Measurements from ENCODE around the gene TTC32.

The TTC32 gene

DNA sequence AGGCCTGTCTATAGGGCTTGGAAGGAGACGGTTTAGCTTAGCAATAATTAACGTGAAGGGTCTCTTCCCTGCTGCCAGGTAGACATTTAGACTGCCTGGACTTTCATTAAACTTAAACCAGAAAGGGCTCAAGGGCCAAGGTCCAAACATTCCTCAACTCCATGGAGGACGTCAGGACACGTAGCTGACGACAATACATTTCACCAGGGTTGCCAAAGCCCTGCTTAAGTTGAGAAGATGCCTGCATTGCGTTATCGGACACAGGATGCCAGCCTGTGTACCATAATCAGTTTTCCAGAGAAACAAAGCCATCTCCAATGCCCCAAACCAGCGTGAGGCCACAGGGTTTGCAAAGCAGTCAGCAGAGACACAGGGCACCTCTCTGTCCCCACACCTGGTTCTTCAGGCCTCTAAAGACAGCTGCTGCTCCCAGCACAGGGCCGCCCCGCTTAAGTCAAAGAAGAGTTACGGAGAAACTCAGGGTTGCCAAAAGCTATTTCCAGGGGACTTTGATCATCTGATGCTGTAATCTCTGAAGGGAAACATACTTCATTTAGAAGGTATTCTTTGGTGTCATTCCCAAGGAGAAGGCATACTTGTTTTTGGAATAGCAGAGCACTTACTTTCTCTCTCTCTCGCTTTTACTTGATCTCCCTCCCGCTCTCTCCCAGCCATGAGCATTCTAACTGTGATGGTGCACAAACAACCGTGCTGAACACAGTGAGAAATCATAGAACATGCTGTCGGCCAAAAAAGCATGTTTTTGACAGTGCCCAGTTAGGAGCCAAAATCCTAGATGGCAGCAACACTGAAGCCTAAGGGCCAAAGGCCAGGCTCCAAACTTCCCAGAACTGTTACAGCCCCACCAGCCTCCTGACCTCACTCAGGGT lies 46.0 kb downstream of the TTC32 start:
- no peak for TF ChIP-seq TAF1 (IDR thresholded peaks at IDR 0.05; ENCODE audit: borderline replicate concordance, low read depth, low read length)
- no peak for TF ChIP-seq POLR2A (IDR thresholded peaks at IDR 0.05; ENCODE audit: low read depth, low read length)
- no peak for TF ChIP-seq POLR2AphosphoS5 (IDR thresholded peaks at IDR 0.05; ENCODE audit: low read depth, low read length)
- no peak for DNase-seq (ENCODE audit: insufficient read length)
- no peak for FAIRE-seq

- no peak for DNase-seq (ENCODE audit: insufficient read length)
- no peak for TF ChIP-seq POLR2AphosphoS5 (IDR thresholded peaks at IDR 0.05; ENCODE audit: low read depth, low read length)
- TF ChIP-seq POLR2A (IDR thresholded peaks at IDR 0.05; ENCODE audit: low read depth, low read length) = no peak
- TF ChIP-seq TAF1 (IDR thresholded peaks at IDR 0.05; ENCODE audit: borderline replicate concordance, low read depth, low read length) = no peak
- no peak for FAIRE-seq
Observed at GRCh38 chr2:19854596-19855541, 46.9 kb downstream of the TTC32 start.

DNA sequence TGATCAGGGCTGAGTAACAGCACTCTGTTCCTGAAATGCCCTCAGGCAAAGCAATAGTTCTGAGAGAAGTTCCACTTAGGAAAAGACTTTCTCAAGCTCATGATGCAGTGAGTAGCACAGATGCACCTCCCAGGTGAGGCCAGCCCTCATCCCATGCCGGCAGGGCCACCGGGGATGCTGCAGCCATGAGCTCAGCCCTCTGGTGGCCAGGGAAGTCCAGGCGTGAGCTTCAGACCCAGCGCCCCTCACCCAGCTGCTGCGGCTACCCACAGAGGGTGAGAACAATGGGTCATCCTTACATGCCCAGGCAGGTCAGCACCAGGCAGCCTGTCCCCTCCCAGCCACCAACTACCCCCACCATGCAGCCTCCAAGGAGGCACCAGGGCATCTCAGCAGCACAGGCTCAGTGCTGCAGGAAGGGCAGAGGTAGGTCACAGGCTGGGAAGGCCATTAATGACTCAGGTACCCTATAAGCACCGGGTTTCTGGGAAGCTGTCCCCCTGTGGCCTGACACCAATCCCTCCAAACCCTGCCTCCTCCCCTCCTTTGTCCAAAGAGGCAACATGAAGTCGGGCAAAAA lies 50.6 kb downstream of the TTC32 start:
- no peak for FAIRE-seq
- no peak for DNase-seq (ENCODE audit: insufficient read length)
- TF ChIP-seq POLR2A (IDR thresholded peaks at IDR 0.05; ENCODE audit: low read depth, low read length) = no peak

- FAIRE-seq (no peak), DNase-seq (ENCODE audit: insufficient read length) (no peak)
- TF ChIP-seq POLR2A (IDR thresholded peaks at IDR 0.05; ENCODE audit: low read depth, low read length) (no peak), POLR2AphosphoS5 (IDR thresholded peaks at IDR 0.05; ENCODE audit: low read depth, low read length) (no peak), TAF1 (IDR thresholded peaks at IDR 0.05; ENCODE audit: borderline replicate concordance, low read depth, low read length) (no peak)
Observed at GRCh38 chr2:19850056-19851050, 51.4 kb downstream of the TTC32 start.

GRCh38 chr2:19848952-19849351 lies 52.8 kb downstream of the TTC32 start:
- DNase-seq (ENCODE audit: insufficient read length) (no peak), FAIRE-seq (no peak)
- TF ChIP-seq TAF1 (IDR thresholded peaks at IDR 0.05; ENCODE audit: borderline replicate concordance, low read depth, low read length) (no peak), POLR2A (IDR thresholded peaks at IDR 0.05; ENCODE audit: low read depth, low read length) (no peak), POLR2AphosphoS5 (IDR thresholded peaks at IDR 0.05; ENCODE audit: low read depth, low read length) (no peak)

DNA sequence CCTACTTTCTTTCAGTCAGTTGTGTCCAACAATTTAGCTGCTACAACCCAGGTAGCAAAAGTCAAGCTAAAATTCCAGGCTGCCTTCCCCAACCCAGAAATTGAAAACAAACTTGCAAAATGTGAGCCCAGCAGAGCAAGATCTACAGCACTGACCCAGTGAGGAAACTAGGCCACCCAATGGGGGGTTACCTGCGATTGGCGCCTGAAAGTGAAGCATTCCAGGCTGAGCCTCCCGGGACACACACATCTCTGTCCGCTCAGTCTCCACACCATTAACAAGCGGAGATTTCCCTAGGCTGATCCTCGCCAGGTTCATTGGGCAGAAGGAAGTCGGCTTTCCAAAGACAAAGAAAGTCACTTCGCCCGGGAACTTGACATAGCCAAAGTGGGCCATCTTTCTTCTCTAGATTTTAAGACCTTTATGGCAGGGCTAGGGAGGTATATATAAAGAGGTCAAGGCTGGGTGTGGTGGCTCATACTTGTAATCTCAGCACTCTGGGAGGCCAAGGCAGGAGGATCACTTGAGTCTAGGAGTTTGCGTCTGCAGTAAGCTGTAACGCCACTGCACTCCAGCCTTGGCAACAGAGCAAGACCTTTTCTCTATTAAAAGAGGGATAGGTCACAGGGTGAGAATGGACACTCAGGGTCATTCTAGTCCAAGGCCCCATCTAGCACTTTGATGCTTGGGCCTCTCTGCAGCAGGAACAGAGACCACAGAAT lies 53.6 kb downstream of the TTC32 start:
- FAIRE-seq = no peak
- DNase-seq (ENCODE audit: insufficient read length) = no peak
- no peak for TF ChIP-seq POLR2A (IDR thresholded peaks at IDR 0.05; ENCODE audit: low read depth, low read length)
- no peak for TF ChIP-seq TAF1 (IDR thresholded peaks at IDR 0.05; ENCODE audit: borderline replicate concordance, low read depth, low read length)
- no peak for TF ChIP-seq POLR2AphosphoS5 (IDR thresholded peaks at IDR 0.05; ENCODE audit: low read depth, low read length)

DNA sequence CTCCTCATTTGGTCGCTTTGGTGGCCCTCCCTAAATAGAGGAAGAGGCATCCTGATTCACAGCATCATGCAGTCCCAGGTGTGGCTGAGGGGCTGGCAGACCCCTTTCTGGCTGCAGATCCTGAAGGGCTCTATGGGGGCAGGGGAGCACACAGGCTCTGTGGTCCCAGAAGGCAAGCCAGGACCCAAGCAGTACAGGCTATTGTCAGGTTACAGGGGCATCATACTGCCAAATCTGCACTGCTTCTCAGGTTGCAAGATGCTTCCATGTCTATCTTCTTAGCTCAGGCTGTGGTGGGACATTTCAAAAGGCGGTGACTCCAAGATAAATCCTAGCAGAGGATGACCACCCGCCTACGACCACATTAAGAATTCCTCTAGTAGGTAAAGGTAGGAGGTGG lies 54.3 kb downstream of the TTC32 start:
- DNase-seq (ENCODE audit: insufficient read length) (no peak), FAIRE-seq (no peak)
- TF ChIP-seq TAF1 (IDR thresholded peaks at IDR 0.05; ENCODE audit: borderline replicate concordance, low read depth, low read length) (no peak), POLR2AphosphoS5 (IDR thresholded peaks at IDR 0.05; ENCODE audit: low read depth, low read length) (no peak)
